ENCODE results near the gene LHFPL4. TPM values are rescaled to one million over a fixed set of nuclear protein-coding genes. Genes with fewer than 3 reads are reported as not detected.
"Not testable (repeated sequence)": the region's sequence is repeated elsewhere in the genome, so short reads cannot be mapped to it uniquely, and the experiment has no call there.

Gene LHFPL4
- polyA plus RNA-seq, 2 of the 4 experiments (the other 2 are of a cell fraction), result 0.08 to 0.39 TPM

GRCh38 chr3:9496893-9497292, 56.7 kb downstream of the LHFPL4 start:
- ATAC-seq (no peak), DNase-seq (ENCODE audit: low read depth in 1 of 2, low spot score in 1 of 2) (no peak), FAIRE-seq (no peak)
- ChIA-PET POLR2A (no interaction called here), CTCF (interaction anchor here (1.0 kb wide), 1 partner anchor 230 kb away, joined by 4 read pairs; no protein-coding TSS in a partner anchor)
- H3K9me3 ChIP-seq, result no peaks in the 10 kb centered on the region
- H3K4me3 ChIP-seq, result no peak overlapping the region
- TF ChIP-seq MAZ (IDR thresholded peaks at IDR 0.05; ENCODE audit: borderline replicate concordance, low read depth, low read length), result no peak
- no peak for TF ChIP-seq ZC3H11A (IDR thresholded peaks at IDR 0.05)
- TF ChIP-seq RNF2 (IDR thresholded peaks at IDR 0.05; ENCODE audit: borderline replicate concordance, low read depth), result no peak
- no peak for TF ChIP-seq JUN (IDR thresholded peaks at IDR 0.05)
- no peak for TF ChIP-seq ZFP36 (IDR thresholded peaks at IDR 0.05; ENCODE audit: borderline replicate concordance, partially characterized antibody)
- no peak for TF ChIP-seq KDM1A (IDR thresholded peaks at IDR 0.05; ENCODE audit: low read depth)
- no peak for TF ChIP-seq RAD21 (conservative IDR thresholded peaks at IDR 0.05 in 1 of 2, IDR thresholded peaks at IDR 0.05 in 1 of 2)
- no peak for TF ChIP-seq CHD4 (IDR thresholded peaks at IDR 0.05; ENCODE audit: borderline replicate concordance)
- no peak for TF ChIP-seq CBX8 (IDR thresholded peaks at IDR 0.05)
- TF ChIP-seq BHLHE40 (IDR thresholded peaks at IDR 0.05; ENCODE audit: low read depth, low read length), result no peak
- no peak for TF ChIP-seq HMGXB4 (CRISPR knock-in tag; IDR thresholded peaks at IDR 0.05; ENCODE audit: borderline replicate concordance)
- no peak for TF ChIP-seq PHF8 (IDR thresholded peaks at IDR 0.05; ENCODE audit: borderline replicate concordance, low read depth)
- no peak for TF ChIP-seq POLR2A (IDR thresholded peaks at IDR 0.05; ENCODE audit: low read length)
- no peak for TF ChIP-seq E2F6 (IDR thresholded peaks at IDR 0.05; ENCODE audit: borderline replicate concordance, low read depth)
- TF ChIP-seq RFX5 (IDR thresholded peaks at IDR 0.05), result no peak
- no peak for TF ChIP-seq FOXS1 (CRISPR knock-in tag; IDR thresholded peaks at IDR 0.05)
- no peak for TF ChIP-seq HOXB13 (CRISPR knock-in tag; IDR thresholded peaks at IDR 0.05; ENCODE audit: low read depth)
- no peak overlapping the region for H3K27ac ChIP-seq
- H3K4me2 ChIP-seq, result no peak overlapping the region
- peaks cover 9% of the 10 kb centered on the region; the same call in 1 of the 3 replicates for H3K4me1 ChIP-seq
- WGBS (ENCODE audit: missing lambda C conversion rate), result 80% methylated on average over 6 of the region's 6 CpGs

GRCh38 chr3:9494036-9494435, 59.6 kb downstream of the LHFPL4 start:
- ATAC-seq, FAIRE-seq: not testable (repeated sequence)
- CTCF ChIA-PET, result interaction anchor here (0.6 to 2.9 kb wide), 3 partner anchors 9 to 14 kb away, joined by 3 to 26 read pairs (median 5); no protein-coding TSS in a partner anchor

GRCh38 chr3:9491506-9491905, 62.1 kb downstream of the LHFPL4 start:
- TF ChIP-seq NR3C1 (IDR thresholded peaks at IDR 0.05), result no peak
- no peak for TF ChIP-seq HES2 (IDR thresholded peaks at IDR 0.05)
- no peak for TF ChIP-seq ZNF302 (CRISPR knock-in tag; IDR thresholded peaks at IDR 0.05)
- no peak for TF ChIP-seq POLR2A (IDR thresholded peaks at IDR 0.05; ENCODE audit: low read length)
- no peak for TF ChIP-seq MAZ (IDR thresholded peaks at IDR 0.05; ENCODE audit: borderline replicate concordance, low read depth, low read length)
- TF ChIP-seq JUN (IDR thresholded peaks at IDR 0.05), result no peak
- TF ChIP-seq SMC3 (IDR thresholded peaks at IDR 0.05), result no peak
- TF ChIP-seq EP300 (IDR thresholded peaks at IDR 0.05), result no peak
- no peak for TF ChIP-seq ATOH8 (CRISPR knock-in tag; IDR thresholded peaks at IDR 0.05; ENCODE audit: low read depth)
- no peak for TF ChIP-seq KDM1A (IDR thresholded peaks at IDR 0.05; ENCODE audit: low read depth)
- TF ChIP-seq NPAS2 (CRISPR knock-in tag; IDR thresholded peaks at IDR 0.05; ENCODE audit: borderline replicate concordance), result no peak
- TF ChIP-seq HEYL (CRISPR knock-in tag; IDR thresholded peaks at IDR 0.05), result no peak
- no peak for TF ChIP-seq HOXB5 (CRISPR knock-in tag; IDR thresholded peaks at IDR 0.05)
- TF ChIP-seq RARB (CRISPR knock-in tag; IDR thresholded peaks at IDR 0.05), result no peak
- TF ChIP-seq ZFP36 (IDR thresholded peaks at IDR 0.05; ENCODE audit: borderline replicate concordance, partially characterized antibody), result no peak
- TF ChIP-seq FOSL2 (IDR thresholded peaks at IDR 0.05), result no peak
- TF ChIP-seq FOSL2 (CRISPR knock-in tag; IDR thresholded peaks at IDR 0.05), result no peak
- no peak for TF ChIP-seq JUNB (IDR thresholded peaks at IDR 0.05)
- CTCF ChIA-PET, result interaction anchor here (0.7 to 2.9 kb wide), 6 partner anchors 9 to 519 kb away, joined by 3 to 26 read pairs (median 4); no protein-coding TSS in a partner anchor
- no peak for FAIRE-seq
- Histone ChIP-seq H3K4me3 (no peak overlapping the region), H3K9me3 (peaks cover 11% of the 10 kb centered on the region; the same call in 1 of the 3 replicates), H3K4me1 (no peaks in the 10 kb centered on the region), H3K27ac (no peak overlapping the region), H3K4me2 (no peak overlapping the region)
- WGBS (ENCODE audit: missing lambda C conversion rate), result 84% methylated on average over 3 of the region's 3 CpGs
- POLR2A ChIA-PET, result interaction anchor here (1.0 kb wide), 1 partner anchor 129 kb away, joined by 4 read pairs; the partner anchor contains the start of gene THUMPD3
- no peak for DNase-seq (ENCODE audit: low read depth in 1 of 2, low spot score in 1 of 2)
- no peak for ATAC-seq

More at GRCh38 chr3:9494036-9494435, 59.6 kb downstream of the LHFPL4 start:
- WGBS (ENCODE audit: missing lambda C conversion rate), result 94% methylated on average over 15 of the region's 15 CpGs
- H3K4me3 ChIP-seq; DNase-seq (ENCODE audit: low read depth in 1 of 2, low spot score in 1 of 2); H3K27ac ChIP-seq; H3K4me1 ChIP-seq; H3K4me2 ChIP-seq; H3K9me3 ChIP-seq: not testable (repeated sequence)
- POLR2A ChIA-PET, result interaction anchor here (0.7 kb wide), 1 partner anchor 32 kb away, joined by 8 read pairs; no protein-coding TSS in a partner anchor
